SKM-1 (cell line): ENCODE results near the gene PIBF1.
"Not testable (repeated sequence)": the region's sequence is repeated elsewhere in the genome, so short reads cannot be mapped to it uniquely, and the experiment has no call there.

Experiments used
- DNase-seq: peaks from one replicate; lab custom pipeline; 2025; ENCODE audit not compliant: unreplicated experiment; lab: John Stamatoyannopoulos, UW

The PIBF1 gene

GRCh38 chr13:72901546-72901945 lies 119.6 kb downstream of the PIBF1 start:
- not testable (repeated sequence) for DNase-seq

- no peak for DNase-seq
Observed at GRCh38 chr13:72908416-72908815, 126.5 kb downstream of the PIBF1 start.

- DNase-seq: no peak
Observed at GRCh38 chr13:72911981-72912380, 130.0 kb downstream of the PIBF1 start.

GRCh38 chr13:72920097-72920496 lies 138.2 kb downstream of the PIBF1 start:
- DNase-seq: no peak

GRCh38 chr13:72931311-72931710 lies 149.4 kb downstream of the PIBF1 start:
- DNase-seq: no peak

GRCh38 chr13:72932250-72932649 lies 150.3 kb downstream of the PIBF1 start:
- no peak for DNase-seq

- DNase-seq: not testable (repeated sequence)
Observed at GRCh38 chr13:72946267-72946666, 164.3 kb downstream of the PIBF1 start.

GRCh38 chr13:72952529-72953141 lies 170.7 kb downstream of the PIBF1 start:
- DNase-seq: no peak

- DNase-seq: no peak
Observed at GRCh38 chr13:72953391-72953965, 171.5 kb downstream of the PIBF1 start.

GRCh38 chr13:72959643-72960042 lies 177.7 kb downstream of the PIBF1 start:
- no peak for DNase-seq

- DNase-seq: no peak
Observed at GRCh38 chr13:72960114-72960513, 178.2 kb downstream of the PIBF1 start.

- no peak for DNase-seq
Observed at GRCh38 chr13:72960541-72960940, 178.6 kb downstream of the PIBF1 start.

GRCh38 chr13:72963762-72964161 lies 181.8 kb downstream of the PIBF1 start:
- no peak for DNase-seq

- no peak for DNase-seq
Observed at GRCh38 chr13:72970301-72970880, 188.5 kb downstream of the PIBF1 start.

GRCh38 chr13:72970956-72971355 lies 189.0 kb downstream of the PIBF1 start:
- DNase-seq: no peak

- no peak for DNase-seq
Observed at GRCh38 chr13:72973234-72973633, 191.3 kb downstream of the PIBF1 start.

GRCh38 chr13:72983085-72983768 lies 201.3 kb downstream of the PIBF1 start:
- no peak for DNase-seq

- DNase-seq: no peak
Observed at GRCh38 chr13:72985610-72986009, 203.7 kb downstream of the PIBF1 start.

GRCh38 chr13:72986197-72986596 lies 204.3 kb downstream of the PIBF1 start:
- no peak for DNase-seq

- no peak for DNase-seq
Observed at GRCh38 chr13:72990953-72991352, 209.0 kb downstream of the PIBF1 start.

- no peak for DNase-seq
Observed at GRCh38 chr13:72998012-72998411, 216.1 kb downstream of the PIBF1 start.

GRCh38 chr13:73000027-73000674 lies 218.2 kb downstream of the PIBF1 start:
- DNase-seq: peak; percentile 83
